GM19468 (cell line): Measurements from ENCODE around the gene SLC5A8.

Experiments used
- ATAC-seq: cut with Tn5 transposase; IDR thresholded peaks from one replicate; pipeline ENCODE4 v1.9.1; 2021; ENCODE audit warnings: mild to moderate bottlenecking, moderate library complexity, moderate number of reproducible peaks; ENCODE audit not compliant: unreplicated experiment; ENCODE audit errors: extremely low read depth

SLC5A8 gene, protein sequence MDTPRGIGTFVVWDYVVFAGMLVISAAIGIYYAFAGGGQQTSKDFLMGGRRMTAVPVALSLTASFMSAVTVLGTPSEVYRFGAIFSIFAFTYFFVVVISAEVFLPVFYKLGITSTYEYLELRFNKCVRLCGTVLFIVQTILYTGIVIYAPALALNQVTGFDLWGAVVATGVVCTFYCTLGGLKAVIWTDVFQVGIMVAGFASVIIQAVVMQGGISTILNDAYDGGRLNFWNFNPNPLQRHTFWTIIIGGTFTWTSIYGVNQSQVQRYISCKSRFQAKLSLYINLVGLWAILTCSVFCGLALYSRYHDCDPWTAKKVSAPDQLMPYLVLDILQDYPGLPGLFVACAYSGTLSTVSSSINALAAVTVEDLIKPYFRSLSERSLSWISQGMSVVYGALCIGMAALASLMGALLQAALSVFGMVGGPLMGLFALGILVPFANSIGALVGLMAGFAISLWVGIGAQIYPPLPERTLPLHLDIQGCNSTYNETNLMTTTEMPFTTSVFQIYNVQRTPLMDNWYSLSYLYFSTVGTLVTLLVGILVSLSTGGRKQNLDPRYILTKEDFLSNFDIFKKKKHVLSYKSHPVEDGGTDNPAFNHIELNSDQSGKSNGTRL

DNA sequence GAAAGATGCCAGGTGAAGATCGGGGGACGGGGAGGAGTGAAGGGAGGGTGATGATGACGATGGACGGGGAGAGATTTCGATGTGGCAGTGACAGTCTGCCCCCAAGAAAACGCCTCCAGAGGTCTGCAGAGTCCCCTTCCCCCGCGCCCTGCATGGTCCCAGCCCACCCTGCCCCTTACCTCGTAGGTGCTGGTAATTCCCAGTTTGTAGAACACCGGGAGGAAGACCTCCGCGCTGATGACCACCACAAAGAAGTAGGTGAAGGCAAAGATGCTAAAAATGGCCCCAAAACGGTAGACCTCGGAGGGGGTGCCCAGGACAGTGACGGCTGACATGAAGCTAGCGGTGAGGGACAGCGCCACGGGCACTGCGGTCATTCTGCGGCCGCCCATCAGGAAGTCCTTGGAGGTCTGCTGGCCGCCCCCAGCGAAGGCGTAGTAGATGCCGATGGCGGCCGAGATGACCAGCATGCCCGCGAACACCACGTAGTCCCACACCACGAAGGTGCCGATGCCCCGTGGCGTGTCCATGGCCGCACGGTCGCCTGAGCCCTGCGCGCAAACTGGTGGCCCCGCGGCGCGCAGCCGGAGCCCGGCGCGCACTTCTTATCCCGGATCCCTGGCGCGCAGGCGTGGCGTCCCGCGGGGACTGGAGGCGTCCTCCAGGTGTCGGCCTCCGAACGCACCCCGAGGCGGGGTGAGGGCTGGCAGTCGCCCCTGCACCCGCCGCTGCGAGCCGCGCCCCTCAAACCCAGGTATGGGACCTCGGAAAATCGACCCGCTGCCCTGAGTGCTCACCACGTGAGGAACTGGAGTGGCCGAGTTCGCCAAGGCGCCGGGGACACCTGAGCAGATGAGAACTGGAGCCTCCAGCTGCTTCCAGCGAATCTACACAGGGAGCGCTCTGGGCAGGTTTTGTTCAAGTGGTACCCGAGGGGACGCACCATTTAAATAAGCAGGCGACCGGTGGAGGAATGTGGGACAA is at the start of gene SLC5A8:
Gene SLC5A8 (minus strand): TSS at position 920 of the 984 bp plus-strand sequence. CDS start 390 bp downstream, at position 530.
- no peak for ATAC-seq

DNA sequence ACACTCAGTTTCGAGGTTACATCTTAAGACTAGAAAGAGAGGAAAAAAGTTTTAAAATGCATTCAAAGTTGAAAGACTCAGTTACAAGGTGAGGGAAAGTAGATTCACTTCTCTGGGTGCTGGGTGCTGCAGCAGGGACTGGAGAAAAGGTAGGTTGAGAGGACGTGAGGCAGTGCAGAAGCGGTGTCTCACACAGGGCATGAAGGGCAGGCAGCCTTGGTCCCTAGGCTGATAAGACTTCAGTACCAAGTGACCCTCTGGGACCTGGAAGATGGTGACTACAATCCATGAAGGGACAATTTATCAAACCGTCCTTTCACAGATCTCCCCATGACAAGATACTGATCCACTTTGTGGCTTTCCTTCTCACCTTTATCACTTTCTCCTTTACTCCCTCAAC is 47.3 kb upstream of the SLC5A8 start:
- no peak for ATAC-seq

DNA sequence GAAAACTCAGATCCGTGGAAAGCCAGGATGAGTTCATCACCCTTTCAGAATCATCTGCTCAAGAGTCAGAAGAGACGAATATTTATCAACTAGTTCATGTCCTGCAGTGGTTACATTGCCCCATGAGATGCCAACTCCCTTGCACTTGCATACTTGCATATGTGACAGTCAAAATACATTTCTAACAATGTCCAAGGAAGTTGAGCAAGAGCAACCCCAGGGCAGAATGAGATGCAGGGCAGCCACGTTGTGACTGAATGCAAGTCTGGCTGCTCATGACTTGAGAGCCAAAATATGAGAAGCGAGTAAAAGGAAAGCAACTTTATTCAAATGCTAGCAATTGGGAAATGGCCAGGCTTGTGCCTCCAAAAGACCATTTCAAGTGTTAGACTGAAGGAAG is 46.2 kb upstream of the SLC5A8 start:
- no peak for ATAC-seq

DNA sequence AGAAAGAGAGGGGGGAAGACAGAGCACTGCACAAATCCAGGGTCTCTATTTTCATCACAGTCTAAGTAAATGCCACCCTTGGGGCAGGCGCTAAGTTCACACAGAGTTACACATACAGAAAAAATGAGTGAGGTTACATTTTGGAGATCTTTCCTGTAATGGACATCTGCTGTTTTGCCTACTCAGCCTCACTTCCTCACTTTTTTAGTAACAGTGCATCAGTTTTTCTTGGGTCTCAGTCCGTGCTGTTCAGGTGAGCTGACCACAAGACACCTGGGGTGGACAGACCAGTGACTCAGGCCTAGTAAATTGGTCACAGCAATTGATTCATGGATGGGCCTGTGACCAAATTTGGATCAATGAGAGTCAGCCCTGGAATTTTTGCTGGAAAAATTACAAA is 33.6 kb upstream of the SLC5A8 start:
- no peak for ATAC-seq

DNA sequence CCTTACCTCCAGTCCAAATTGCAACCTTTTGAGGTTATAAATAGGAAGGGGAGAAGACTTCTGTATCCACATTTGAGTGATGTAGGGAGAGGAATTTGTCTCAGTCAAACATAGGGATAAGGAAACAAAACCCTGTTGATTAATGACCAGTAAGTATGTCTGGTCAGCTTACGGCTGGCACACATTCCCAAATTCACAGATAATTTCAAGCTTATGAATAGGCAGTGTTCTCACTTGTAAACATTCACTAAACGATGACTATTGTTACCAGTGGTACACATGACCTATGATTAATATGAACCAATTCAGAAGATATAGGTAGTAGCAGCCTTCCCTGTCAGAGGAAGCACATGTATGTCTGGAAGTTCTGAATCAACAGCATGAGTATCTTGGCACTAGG is 33.0 kb upstream of the SLC5A8 start:
- ATAC-seq = no peak

DNA sequence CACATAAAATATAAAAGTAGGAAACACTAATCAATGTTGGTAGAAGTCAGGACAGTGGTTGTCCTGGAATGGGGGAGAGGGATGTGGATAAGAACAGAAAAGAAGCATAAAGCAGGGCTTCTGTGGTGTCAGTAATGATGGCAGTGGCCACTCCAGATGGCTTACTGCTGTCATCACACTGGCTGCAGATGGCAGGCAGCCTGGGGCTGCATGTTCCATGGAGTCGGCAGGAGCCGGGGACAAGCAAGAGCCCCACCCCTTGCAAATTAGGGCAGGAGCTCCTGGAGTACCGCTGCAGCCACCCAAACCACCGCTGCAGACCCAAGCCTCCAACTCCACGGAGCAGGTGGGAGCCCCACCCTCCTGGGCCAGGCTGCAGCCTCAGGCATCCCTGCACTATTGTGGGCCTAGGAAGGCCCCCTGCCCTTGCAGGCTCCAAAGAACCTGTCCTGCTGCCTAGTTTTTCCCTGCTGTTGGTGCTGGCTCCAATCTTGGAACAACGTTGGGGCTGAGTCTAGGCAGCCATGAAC is 28.8 kb upstream of the SLC5A8 start:
- no peak for ATAC-seq

DNA sequence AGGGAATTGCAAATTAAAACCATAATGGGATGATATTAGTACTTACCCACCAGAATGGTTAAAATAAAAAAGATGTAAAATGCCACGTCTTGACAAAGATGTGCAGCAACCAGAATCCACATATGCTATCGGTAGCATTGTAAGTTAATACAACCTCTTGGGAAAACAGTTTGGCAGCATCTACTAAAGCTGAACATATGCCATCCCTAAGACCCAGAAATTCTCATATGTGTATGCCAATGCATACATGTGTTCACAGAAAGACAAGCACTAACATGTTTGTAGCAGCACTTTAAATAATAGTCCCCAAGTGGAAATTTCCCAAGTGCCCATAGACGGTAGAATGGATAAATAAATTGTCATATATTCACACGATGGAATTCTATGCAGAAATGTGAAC is 28.3 kb upstream of the SLC5A8 start:
- ATAC-seq = no peak

DNA sequence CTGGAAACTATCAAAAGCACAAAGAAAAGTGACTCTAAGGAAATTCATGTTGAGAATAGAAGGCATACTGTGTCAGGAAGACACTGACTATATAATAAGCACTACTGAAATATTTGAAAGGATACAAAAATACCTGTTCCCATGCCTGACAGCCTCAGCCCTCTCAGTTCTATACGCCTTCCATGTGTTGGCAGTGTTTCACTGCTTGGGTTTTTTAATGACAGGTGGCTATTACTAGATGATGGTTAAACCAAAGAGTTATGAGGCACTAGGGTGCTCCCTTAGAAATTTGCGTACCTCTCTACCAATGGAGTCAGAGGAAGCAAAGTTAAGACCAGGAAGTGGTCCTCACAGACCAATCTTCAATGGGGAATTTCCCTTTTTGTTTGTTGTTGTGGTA is 25.6 kb upstream of the SLC5A8 start:
- ATAC-seq = no peak

DNA sequence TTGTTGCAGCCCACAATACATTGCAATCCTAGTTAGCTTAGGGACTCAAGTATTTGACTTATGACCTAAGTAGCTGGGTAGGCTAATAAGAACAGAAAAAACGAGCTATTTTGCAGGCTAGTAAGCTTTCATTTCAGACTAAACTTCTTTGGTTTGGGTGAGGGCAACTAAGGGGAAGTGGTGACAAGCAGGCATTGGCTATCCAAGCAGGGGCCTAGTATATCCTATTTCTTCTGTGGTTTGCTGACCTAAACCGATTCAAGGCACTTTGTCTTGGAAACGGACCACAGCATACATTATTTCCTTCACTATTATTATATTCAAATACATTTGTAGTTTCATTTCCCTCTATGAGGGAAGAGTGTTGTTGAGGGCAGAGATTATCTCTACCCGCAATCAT is 21.6 kb upstream of the SLC5A8 start:
- ATAC-seq = no peak

DNA sequence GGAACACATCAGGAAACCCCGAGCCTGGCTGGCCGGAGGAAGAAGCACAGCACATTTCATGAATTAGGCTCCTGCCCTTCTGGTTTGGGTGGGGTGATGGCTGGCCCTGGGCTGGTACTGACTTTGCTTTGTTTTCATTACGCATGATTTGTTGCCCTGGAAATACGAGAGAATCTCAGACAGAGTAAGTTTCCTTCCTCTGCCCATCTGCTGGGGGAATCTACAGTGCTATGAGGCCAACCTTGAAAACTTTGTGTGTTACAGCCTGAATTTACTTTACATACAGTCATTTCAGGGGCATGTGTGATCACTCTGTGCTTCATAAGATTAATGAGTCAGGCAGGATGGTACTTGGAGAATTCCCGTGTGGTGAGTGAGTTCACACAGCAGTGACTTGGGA is 20.5 kb upstream of the SLC5A8 start:
- ATAC-seq = no peak

DNA sequence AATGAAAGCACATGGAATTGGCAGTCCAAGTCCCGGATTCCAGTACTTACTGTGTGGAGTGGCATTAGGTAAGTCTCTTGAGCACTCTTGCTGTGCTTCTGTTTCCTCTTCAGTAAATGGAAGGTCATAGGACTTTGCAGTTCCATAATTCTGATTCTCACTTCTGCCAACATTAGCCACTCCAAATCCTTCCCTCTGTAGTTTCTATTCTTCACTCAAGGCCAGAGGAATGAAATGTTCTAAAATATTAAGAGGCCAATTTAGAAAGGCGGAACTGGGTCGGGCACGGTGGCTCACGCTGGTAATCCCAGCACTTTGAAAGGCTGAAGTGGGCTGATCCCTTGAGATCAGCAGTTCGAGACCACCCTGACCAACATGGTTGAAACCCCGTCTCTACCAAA is 19.8 kb upstream of the SLC5A8 start:
- no peak for ATAC-seq

DNA sequence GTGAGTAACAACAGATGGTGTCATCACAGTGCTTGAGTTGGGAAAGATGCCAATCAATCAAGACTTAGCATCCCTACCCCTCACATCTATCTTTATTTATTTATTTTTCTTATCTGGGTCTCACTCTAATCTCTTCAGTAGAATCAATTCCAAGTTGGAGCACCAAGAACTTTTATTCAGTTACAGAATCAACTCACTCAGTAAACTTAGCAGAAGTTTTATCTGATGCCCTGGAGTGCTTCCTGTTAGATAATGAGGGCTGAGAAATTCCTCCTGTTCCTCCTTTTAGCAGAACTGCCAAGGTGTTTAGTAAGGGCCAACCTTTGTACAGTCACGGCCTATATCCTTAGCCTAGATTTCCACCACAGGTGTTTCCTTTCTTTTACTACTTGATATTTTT is 11.3 kb upstream of the SLC5A8 start:
- no peak for ATAC-seq

DNA sequence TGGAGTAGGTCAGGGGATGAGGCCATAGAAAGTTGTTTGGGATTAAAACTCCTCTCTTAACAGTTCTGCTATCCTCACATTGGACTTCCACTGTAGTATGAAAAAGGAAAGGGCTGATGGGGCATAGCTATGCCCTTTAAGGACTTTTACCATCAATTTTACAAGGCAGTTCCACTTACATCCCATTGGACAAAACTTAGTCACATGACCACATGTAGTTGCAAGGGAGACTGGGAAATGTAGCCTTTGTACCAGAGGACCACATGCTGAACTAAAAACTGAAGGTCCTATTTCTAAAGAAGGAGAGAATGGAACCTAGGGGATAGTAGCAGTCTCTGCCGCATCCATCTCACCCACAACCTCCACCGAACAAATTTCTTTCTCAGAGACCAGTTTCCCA is 6.8 kb upstream of the SLC5A8 start:
- ATAC-seq = no peak

DNA sequence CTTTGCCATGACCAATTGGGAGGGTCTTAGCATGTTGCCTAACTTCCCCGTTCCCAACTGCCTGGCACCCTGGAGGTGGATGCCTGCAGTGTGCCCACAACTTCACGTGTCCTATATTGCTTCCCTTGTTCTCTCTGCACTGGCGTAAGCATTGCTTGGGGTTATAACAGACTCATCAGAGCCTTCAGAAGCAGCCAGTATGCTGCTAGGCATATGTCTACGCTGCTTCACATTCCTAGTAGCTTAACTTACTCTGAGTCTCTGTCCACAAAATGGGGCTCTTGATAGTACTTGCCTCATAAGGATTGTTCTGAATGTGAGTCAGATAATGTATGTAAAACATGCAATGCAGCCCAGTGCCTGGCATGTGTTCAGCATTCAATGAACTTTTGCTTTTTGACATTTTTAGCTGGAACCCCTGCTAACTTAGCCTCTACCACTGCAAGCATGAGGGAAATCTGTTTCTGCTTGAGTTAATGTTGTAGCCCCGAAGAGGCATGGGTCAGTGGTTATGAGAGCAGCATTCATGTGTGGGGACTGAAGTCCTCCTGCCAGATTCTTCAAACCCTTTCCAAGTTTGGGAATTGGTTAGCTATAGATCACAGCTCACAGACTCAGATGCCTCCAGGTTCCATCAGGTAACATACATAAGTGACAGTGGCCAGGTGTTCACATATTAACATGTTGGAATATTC is 2.8 kb downstream of the SLC5A8 start:
- no peak for ATAC-seq

DNA sequence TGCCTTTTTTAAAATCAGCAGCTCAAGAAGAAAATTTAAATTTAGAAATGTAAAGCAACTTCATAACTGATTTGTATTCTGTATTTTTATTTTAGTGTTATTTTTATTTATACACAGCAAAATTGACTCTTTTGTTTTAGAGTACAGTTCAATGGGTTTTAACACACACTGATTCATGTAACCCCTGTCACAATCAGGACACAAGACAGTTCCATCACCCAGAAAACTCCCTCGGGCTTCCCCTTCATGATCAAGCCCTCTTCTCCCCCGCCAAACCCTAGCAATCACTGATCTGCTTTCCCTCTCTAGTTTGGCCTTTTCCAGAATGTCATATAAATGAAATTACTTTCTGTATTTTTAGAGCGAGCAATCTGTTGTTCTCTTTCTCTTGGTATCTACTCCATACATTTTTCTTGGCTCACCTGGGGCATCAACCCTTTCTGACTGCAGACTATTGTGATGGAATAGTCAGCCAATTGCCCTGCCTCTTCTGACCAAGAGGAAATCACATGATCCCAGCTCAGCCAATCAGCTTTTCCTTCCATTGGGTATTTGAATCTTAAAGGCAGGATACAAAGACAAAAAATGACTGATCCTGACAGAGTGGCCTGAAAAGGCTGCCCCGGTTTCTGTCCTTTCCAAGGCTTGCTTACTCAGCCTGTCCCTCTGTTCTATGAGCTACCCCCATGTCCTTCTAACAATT is 5.3 kb downstream of the SLC5A8 start:
- no peak for ATAC-seq

DNA sequence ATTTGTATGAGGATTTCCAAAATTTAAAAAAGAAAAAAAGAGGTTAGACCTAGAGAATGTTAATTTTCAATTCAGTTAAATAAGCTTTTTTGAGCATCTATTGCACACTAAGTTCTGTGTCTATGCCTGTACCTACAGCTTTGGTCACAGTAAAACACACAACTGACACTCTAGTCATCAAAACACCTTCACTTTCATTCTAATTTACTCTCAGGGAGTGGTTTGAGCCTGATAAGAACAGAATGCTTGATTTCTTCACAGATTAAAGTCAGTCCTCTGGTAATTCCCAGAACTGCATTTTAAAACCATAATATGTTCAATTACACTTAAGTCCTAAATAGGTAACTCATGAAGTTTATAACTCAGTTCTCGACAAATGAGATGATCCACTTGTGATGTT is 9.2 kb downstream of the SLC5A8 start:
- ATAC-seq = no peak

DNA sequence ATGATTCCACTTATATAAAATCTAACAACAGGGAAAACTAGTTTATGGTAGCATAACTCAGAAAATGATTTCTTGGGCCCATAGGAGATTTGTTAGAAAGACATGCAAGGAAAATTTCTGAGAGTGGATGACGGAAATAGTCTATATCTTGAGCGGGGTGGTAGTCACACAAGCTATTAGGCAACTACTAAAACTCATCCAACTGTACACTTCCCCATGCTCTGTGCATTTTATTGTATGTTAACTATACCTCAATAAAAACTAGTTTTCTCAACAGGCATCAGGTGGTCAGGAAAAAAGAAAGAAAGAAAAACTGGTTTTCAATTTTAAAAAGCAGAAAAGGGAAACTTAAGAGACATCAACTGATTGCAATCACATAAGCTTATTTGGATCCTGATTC is 9.9 kb downstream of the SLC5A8 start:
- ATAC-seq = no peak

DNA sequence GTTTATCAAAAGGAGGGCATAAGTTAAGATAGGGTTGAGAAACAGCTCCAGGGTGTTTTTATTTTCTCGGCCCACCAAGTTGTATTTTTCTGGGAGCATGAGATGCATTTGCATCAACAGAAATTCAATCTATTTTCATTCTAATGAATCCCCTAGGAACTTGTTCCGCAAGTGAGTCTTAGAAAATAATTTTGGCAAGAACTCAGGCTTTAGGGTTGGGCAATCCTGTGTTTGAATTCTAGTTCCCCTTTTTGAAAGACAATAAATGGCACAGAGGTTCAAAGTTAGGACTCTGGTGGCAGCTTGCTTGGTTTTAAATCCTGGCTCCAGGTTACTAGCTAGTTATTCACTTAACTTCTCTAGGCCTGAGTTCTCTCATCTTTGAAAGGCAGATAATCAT is 23.7 kb downstream of the SLC5A8 start:
- ATAC-seq = no peak

DNA sequence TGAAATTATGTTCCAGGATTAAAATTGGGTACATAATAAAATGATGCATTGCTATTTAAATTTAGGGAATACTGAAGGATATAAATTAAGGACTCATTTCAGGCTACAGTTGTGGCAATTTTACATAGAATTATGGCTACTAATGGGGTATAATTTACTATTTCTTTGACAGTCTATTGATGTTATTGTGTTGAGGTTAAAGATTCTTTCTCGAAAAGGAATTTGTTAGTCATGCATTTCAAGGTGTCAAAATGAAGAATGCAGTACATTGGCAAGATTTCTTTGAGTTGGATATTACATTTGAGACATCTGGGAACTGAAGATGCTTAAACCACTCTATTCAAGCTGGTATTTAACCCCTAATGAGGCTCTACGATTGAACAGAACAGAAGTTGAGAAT is 28.3 kb downstream of the SLC5A8 start:
- ATAC-seq = no peak
